HG02798 (cell line): ENCODE data around the gene OR13D1.
"Not testable (repeated sequence)": the region's sequence is repeated elsewhere in the genome, so short reads cannot be mapped to it uniquely, and the experiment has no call there.

Experiments used
- ATAC-seq: cut with Tn5 transposase; IDR thresholded peaks from one replicate; pipeline ENCODE4 v1.9.1; 2021; ENCODE audit warnings: mild to moderate bottlenecking; ENCODE audit not compliant: unreplicated experiment, poor library complexity

The OR13D1 gene

GRCh38 chr9:104694218-104694617 is at the start of gene OR13D1:
Gene OR13D1 (plus strand): TSS chr9:104694518. CDS start chr9:104694518, 0 bp downstream.
- no peak for ATAC-seq

- no peak for ATAC-seq
These were observed 35.7 kb upstream of the OR13D1 start for GRCh38 chr9:104658496-104659195.

GRCh38 chr9:104675611-104676010 is 18.7 kb upstream of the OR13D1 start:
- ATAC-seq: no peak

GRCh38 chr9:104682642-104683041 is 11.7 kb upstream of the OR13D1 start:
- peak; percentile 60 for ATAC-seq

GRCh38 chr9:104686081-104686480 is 8.2 kb upstream of the OR13D1 start:
- no peak for ATAC-seq

GRCh38 chr9:104700306-104700705 is 6.0 kb downstream of the OR13D1 start:
- no peak for ATAC-seq

- not testable (repeated sequence) for ATAC-seq
These were observed 14.4 kb downstream of the OR13D1 start for GRCh38 chr9:104708737-104709136.

GRCh38 chr9:104711604-104712003 is 17.3 kb downstream of the OR13D1 start:
- no peak for ATAC-seq

GRCh38 chr9:104725014-104725413 is 30.7 kb downstream of the OR13D1 start:
- no peak for ATAC-seq

GRCh38 chr9:104738452-104738851 is 44.1 kb downstream of the OR13D1 start:
- ATAC-seq: no peak

- ATAC-seq: no peak
These were observed 46.3 kb downstream of the OR13D1 start for GRCh38 chr9:104740621-104741020.

- ATAC-seq: peak; percentile 43
These were observed 49.2 kb downstream of the OR13D1 start for GRCh38 chr9:104743376-104743985.
